Umbilical cord (tissue), 2 donors: ENCODE data around the gene HPSE. TPM values are rescaled to one million over a fixed set of nuclear protein-coding genes. Genes with fewer than 3 reads are reported as not detected.
"Not testable (repeated sequence)": the region's sequence is repeated elsewhere in the genome, so short reads cannot be mapped to it uniquely, and the experiment has no call there.

Experiments used
- DNase-seq: peaks from one replicate; pipeline ENCODE4 v3.0.0-alpha.2; 2015; ENCODE audit warnings: low spot score
- total RNA-seq: library from RNA; depleted of rRNA; stranded (reverse); fragments of >200 nt; gene quantifications from one replicate; pipeline ENCODE4 v1.2.3, GENCODE V29; 2014; ENCODE audit warnings: low replicate concordance; ENCODE audit not compliant: insufficient read depth

HPSE gene
- total RNA-seq, 1 donor from 2014 or later, result 2.9 TPM

DNA sequence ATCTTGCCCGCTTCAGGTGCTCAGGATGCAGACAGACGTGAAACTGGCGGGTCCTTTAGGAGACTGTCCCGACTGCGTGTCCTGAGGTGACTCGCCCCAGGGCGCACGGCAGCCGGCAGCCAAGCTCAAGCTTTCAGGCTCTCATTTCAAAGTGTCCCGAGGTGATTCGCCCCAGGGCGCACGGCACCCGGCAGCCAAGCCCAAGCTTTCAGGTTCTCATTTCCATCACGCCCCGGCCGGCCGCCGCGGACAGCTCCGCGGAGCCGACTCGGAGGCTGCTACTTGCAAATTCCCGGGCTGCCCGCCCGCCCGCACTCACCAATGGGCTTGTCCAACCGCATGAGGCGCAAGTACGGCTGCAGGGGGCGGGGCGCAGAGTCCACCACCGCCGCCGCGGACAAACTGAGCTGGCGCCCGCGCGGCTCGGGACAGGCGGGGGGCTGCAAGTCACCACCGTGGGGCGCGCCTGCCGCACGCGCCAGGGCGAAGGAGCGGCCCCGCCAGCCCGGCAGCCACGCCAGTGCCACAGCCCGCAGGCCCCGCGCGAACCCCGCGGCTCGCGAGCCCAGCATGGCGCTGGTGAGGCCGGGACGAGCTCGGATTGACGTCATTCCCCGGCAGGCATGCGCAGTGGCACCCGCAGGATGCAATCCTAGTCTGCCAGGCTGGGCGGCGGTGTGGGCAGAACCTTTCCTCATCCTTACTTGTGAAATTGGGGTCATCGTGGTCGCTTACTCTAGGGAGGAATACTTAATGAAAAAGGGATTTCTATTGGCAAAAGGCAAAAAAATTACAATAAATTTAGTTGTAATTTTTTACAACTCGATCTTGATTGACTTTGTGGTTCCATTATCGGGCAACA is 50.2 kb downstream of the HPSE start, which contains the start of gene COQ2:
COQ2 (minus strand) TSS at position 606 of the 862 bp plus-strand sequence; CDS start at position 572, 34 bp downstream.
- peak; percentile 97 for DNase-seq

DNA sequence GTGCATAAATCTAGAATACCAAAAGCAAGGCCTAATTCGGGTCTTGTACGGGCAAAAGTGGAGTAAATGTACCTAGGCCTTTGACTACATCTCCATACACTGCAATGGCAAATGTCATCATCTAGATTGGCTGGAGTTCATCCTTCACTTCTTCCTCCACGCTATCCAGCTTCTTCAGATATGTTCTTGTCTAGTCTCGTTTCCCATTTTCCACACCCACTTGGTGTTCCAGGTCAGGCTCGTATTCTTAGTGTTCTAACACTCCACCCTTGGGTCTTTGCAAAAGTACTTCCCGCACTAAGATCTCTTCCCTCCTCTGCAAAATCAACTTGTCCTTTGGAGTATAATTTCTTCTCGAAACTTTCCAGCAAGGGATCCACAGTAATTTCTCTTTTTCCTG is 51.5 kb downstream of the HPSE start:
- DNase-seq, result no peak

DNA sequence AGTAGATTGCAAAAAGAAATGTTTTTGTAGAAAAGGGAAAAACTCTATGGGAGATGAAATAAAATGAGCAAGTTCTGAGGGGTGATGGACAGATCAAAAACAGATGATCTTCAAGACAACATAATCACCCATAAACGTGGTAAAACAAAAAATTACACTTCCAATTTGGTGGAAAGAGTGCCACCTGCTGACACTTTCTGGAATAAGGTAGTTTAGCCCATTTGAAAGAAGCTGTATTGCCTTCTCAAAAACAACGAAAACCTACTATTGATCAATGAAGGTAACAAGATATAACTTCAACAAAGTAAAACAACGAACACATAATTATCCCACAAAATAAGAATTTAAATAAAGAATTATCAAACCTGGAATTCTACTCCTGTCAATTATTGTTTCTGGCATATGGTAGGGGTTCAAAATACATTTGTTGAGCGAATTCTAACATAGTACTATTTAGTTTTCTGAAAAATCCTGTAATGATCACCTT is 52.6 kb downstream of the HPSE start:
- DNase-seq, result peak; percentile 60

DNA sequence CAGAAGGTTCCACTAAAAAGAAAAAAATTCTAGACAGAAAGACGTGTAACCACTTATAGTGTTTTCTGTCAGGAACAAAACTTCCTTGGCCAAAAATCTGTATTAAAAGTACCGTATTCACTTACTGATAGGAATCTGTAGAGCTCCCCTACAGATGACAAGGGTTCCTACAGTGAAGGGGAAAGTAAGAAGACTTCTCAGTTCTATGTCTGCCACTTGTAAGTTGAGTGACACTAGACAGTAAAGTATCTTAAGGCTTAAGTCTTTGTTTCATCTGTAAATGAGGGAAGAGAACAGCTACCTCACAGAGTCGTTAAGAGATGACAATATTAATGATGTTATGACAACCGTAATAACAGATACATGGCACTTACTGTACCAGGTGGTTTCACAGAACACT is 53.3 kb downstream of the HPSE start:
- DNase-seq, result no peak

DNA sequence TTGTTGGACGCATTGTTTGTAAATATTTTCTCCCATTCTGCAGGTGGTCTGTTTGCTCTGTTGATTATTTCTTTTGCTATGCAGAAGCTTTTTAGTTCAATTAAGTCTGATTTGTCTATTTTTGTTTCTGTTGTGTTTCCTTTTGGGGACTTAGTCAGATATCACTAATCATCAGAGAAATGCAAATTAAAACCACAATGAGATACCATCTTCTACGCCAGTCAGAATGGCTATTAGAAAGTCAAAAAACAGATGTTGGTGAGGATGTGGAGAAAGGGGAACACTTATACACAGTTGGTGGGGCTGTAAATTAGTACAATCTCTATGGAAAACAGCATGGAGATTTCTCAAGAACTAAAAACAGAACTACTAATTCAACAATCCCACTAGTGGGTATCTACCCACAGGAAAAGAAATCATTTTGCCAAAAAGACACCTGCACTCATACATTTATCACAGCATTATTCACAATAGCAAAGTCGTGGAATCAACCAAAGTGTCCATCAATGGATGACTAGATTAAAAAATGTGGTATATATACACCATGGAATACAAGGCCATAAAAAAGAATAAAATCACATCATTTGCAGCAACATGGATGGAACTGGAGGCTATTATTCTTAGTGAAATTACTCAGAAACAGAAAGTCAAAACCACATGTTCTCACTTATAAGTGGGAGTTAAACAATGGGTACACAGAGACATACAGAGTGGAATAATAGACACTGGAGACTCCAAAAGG is 58.2 kb downstream of the HPSE start:
- no peak for DNase-seq

DNA sequence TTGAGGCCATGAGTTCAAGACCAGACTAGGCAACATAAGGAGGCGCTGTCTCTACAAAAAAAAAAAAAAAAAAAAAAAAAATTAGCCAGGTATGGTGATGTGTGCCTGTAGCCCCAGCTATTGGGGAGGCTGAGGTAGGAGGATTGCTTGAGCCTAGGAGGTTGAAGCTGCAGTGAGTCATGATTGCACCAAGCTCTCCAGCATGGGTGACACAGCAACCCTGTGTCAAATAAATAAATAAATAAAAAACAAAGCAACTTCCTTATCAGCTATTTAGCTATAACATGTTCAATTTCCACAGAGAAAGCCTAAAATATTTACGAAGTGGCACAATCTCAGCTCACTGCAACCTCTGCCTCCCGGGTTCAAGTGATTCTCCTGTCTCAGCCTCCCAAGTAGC is 60.7 kb downstream of the HPSE start:
- DNase-seq, result not testable (repeated sequence)

DNA sequence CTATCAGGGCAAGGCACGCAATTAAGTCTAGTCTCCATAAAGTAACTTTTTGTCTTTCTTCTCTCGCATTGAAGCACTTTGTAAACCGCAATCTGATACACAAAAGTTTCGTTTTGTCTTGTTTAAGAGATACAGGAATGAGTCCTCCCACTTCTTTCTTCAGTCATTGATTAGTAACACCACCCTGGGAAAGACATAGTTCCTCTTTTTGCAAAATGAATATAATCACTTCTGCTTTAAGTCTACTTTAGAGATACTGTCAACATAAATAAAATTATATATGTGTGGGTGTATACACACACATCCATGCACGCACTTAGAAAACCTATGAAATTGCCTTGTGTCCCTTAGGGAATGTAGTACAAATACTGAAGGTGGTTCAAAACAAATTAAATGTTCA is 61.7 kb downstream of the HPSE start:
- DNase-seq, result no peak

DNA sequence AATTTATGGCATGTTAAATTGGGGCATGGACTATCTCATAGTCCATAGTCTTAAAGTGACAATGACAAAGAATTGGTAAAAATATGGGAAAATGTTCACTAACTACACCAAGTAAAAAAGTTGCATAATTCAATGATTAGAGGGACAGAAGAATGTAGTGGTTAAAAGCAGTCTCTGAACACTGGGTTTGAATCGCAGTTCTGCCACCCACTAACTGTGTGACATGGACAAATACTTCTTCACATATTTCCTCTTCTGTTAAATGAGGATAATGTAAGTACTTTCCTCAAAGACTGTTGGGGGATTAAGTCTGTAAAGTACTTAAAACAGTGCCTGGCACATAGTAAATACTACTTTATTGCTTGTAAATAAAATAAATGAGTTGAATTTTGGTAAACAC is 65.4 kb downstream of the HPSE start:
- DNase-seq, result no peak

DNA sequence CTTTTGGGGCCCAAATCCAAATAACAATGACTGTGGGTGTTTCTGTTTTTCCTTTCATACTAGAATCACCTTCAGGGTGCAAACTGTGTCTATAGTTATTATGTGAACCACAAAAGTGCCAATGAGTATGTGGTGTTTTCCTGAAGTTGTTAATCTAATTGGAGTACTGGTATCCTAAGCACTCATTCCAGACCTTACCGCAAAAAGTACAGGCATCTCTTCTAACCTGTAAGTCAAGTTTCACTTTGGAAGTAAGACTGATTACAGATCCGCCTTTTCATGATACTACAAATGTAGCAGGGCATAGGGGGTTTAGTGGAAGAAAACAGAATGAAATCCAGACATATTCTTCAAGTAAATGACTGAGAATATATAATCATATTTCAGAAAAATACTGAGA is 66.2 kb downstream of the HPSE start:
- peak; percentile 18 for DNase-seq

DNA sequence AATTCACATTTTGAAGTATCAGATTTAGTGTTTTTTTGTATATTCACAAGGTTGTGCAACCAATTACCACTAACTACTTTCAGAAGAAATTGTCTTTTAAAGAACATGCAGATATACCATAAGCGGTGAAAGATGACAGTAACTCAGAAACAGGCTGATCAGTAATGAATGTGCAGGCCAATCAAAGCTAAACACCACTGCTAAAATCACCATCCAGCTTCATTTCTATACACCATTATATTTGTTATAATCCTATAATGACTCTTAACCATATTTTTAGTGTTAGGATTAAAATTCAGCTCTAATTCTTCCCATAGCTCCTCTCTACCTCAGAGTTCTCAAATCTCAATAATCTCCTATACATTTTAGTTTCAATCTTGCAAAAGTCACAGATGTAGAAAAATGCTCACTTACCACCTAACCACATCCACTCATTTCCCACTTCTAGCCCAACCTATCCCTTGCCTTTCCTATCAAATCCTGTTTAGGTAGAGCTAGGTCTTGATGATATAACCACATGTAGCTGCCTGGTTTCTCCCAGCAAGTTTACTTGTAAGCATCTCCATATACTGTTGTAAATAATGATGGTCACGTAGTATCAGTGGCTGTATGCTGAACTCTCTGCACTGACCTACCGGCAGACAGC is 66.7 kb downstream of the HPSE start:
- DNase-seq, result no peak

DNA sequence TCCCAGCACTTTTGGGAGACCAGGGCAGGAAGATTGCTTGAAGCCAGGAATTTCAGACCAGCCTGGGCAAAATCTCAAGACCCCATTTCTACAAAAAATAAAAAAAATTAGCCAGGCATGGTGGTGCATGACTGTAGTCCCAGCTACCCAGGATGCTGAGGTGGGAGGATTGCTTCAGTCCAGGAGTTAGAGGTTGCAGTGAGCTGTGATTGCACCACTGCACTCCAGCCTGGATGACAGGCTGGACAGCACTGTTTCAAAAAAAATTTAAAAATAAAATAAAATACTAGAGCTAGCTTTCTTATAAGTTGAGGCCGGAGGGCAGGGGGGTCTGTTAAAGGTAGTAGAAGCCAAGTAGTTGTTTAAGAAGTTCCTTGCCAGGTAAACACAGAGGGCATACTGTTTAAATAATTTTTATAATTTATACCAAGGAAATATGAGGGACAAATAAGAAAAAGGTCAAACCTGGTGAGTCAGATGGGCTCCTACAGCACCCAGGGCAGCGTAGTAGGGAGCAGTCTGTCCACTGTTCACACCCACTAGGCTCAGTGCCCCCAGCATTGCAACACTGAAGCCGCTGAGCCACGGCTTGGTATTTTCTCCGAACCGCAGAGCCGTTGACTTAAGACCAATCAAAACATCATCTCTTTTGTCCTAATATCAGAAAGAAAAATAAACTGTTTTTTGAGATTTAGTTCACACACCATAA is 67.4 kb downstream of the HPSE start:
- no peak for DNase-seq

DNA sequence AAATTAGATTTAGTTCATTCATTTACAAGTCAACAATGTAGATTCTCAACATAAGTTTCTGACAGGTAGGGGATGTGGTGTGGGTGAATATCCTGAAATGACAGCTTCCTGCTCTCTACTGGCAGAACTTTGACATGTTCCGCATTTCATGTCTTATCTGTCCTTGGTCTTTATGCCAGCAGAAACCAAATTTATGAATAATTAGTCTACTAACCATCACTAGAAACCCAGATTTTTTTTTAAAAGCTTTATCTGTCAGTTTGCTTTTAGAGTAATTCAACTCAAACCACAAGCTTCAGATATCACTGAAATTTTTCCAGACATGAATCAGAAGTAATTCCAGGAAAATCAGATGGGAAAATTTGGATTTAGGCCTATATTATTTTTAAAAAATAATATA is 68.0 kb downstream of the HPSE start:
- no peak for DNase-seq

DNA sequence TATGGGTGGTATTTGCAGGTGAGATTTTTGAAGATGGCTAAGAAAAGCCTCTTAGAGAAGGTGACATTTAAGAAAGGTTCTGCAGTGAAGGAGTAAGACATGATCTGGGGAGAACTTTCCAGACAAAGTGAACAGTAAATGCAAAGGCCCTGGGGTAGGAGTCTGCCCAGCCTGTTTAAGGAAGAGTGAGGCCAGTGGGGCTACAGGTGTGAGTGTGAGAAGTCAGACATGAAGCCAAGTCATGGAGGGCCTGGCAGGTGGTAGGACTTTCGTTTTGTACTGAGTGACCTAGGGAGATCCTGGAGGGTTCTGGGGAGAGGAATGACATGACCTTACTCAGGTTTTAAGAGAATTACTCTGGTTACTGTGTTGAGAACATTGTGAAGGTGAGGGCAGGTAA is 71.5 kb downstream of the HPSE start:
- DNase-seq, result no peak

DNA sequence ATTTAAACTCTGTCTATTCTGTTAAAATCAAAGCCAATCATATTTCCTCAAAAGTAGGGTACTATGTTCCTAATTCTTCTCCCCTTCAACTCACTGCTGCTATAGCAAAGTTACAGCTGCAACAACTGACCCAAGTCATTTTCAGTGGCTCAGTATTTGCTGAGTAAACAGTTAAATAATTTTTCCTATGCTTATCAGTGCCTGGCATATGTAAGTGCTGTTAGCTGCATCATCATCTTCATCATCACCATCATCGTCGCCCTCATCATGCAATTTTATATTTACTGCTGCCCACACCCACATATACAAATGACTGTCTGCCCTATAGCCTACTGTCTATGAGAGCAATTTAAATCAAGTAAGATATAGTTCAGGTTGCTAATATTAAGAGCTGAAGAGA is 72.0 kb downstream of the HPSE start:
- no peak for DNase-seq

DNA sequence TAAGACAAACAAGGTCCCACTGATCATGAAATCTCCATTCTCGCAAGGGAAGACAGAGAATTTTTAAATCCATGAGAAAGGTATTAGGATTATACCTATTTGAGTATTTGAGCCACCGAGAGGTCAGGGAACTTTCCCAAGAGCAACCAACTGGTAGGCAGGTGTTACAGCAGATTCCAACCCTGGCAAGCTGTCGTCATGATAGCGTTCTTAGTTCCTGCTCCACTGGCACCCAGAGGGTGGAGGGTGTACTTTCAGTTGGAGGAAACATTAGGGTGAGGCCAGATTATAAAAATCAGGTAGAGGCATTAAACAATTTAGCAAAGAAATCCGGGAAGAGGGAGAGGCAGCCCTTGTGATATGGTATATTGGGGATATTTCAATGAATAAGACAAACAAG is 73.3 kb downstream of the HPSE start:
- no peak for DNase-seq

DNA sequence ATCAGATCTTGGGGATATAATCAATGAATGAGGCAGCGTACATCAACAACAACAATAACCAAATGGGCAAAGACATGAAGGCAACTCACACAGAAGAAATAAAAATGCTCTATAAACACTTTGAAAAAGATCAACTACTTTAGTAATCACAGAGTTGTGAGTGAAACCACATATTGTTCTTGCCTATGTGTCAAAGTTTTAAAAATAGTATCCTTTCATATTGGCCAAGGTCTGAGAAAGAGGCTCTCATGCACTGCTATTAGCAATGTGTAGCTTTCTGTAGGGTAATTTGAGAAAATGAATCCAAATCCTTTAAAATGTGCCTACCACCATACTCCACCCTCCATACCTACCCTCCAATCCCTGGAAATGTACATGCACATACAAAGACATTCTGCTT is 75.1 kb downstream of the HPSE start:
- no peak for DNase-seq

DNA sequence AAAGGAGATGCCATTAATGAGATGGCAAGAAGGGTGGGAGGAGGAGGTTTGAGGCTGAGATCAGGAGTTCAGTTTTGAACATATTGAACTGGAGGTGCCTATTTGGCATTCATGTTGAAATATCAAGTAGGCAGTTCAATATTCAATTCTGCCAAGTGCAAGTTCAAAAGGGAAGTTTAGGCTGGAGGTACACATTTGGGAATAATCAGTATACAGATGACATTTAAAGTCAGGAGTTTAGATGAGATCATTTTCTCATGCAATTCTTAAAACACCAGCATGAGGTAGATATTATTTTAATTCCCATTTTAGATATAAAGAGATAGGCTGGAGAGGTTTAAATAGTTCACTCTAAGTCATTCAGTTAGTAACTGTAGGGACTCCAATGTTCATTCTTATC is 76.2 kb downstream of the HPSE start:
- no peak for DNase-seq

DNA sequence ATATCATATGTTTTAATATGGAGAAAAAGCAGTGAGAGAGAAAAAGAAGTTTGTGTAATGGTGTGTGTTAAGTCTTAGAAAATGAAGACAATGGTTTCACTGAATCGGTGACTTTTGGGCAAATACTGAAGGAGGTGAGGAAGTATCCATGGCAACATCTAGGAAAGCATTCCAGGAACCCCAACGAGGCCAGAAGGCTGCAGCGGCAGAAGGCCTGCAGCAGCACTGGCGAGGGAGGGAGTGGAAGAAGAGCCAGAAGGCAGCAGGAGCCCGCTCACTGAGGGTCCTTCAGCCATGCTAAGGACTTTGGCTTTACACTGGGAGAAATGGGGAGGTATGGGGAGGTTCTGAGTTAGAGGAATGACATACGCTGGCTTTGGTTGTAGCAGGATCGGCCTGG is 76.8 kb downstream of the HPSE start:
- DNase-seq, result no peak

DNA sequence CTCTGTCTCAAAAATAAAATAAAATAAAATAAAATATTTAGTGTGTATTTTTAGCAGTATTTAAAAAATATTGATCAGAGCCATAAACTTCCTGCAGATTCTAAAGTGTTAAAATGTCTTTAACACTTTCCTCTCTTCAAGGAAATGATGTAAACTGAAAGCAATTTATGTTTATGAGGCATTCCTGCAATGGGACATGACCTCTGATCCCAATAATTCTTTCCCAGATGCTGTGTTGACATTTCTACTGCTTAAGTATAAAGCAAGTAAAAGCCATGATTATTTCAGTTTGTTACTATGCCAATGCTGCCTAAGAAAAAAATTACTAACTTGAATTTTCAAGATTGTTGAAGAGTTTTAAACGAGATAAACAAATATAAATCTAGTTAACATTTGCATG is 79.1 kb downstream of the HPSE start:
- DNase-seq, result peak; percentile 61

DNA sequence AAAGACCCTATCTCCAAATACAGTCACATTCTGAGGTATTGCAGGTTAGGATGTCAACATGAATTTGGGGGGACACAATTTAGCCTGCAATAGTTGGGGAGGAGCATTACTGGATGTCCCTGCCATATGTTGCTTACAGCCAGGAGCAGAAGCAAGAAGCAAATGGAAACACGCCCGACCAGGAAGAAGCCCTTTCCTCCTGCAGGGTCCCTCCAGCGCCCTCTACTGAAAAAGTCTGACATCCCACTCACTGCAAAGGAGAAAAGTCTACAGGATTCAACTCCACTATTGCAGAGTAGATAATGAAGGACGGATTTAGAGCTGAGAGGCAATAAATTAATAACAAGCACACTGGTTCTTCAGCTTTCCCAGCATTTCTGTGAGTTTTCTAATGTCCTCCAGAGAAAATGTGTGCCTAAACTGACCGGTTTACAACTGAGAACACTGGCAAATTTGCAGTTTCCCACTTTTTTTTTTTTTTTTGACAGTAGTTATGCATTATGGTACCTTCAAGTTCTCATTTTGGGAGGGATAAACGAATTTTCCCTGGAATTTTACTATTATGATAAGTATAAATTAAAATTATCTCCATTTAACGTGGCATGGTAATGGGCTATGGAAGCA is 81.8 kb downstream of the HPSE start:
- DNase-seq, result peak; percentile 39

DNA sequence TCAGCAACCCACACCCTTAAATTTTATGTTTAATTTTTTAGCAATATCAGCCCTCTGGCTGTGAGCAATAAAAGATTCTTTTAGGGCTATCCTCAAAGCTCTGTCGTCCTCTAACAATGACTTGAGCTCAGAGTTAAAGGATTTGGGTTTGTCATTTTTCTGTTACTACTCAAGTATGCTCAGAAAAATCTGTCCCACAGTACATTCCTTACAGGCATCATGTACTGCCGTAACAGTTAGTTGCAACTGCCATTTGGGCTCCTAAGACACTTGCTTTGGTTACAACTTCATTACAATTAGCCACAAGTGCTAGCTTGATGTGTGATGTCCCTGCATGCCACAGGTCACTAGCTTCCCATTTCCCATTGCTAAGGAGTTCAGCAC is 83.2 kb downstream of the HPSE start:
- no peak for DNase-seq
